Activated CD8-positive, alpha-beta memory T cell treated with anti-CD3 and anti-CD28 coated beads, Interleukin-2, amount 50 U/mL, for 24 hours (primary cell): ENCODE data around the gene GRAMD2A.

Source experiments
- DNase-seq: peaks from one replicate; pipeline ENCODE4 v3.0.0-alpha.2; 2020; ENCODE audit errors: extremely low read depth

GRAMD2A gene

DNA sequence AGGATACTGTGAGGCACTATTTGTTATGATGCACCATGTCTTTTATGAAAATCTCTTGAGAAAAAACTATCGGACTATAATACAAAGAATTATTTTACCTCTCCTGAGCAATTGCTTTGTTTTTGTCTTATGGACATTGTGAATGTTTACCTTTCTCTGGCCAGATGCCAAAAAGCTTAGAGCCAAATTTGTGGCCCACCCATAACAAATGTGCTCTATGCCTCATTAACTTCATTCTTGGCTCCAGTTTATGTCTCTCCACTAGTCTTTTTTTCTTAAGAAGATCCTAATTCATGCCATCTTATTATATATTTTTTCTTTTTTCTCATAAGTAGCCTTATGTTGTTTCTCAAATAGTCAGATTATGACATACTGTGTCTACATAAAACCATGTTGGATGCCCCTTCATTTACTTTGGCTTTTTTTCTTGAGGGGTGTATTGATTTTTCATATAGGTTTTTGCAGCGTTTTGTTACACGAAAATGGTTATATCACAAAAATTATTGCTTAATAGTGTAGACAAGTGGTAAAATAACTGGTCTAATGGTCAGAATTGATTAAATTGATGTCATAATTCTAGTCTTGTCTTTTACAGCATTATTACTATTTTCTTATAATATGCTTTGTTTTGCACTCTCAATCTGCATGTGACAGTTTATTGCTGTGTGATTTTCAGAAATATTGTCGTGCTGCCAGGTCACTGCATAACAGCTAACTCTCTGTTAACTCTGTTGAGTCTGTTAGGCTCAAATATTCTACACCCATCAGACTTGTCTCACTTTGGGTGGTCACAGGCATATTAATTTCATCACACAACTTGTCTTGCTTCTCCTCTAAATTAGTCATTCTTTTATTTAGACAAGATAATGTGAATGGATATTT is 61.2 kb downstream of the GRAMD2A start:
- no peak for DNase-seq

DNA sequence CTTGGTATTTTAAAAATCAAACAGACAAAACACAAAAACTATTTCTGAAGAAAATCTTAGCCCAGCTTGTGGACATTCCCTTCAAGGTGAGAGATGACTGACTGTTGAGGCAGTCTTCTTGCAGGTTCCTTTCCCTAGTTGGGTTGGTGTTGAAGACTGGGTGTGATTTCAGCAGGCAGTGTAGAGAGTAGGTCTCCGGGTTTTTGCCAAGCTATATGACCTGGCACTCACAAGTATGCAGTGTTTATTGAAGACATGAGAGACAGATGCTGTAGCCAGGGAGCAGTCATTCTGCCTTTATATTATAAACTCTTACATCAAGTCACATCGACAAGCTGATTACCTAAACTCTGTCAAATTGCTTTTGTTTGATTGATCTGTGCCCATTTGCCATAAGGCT is 61.9 kb downstream of the GRAMD2A start:
- no peak for DNase-seq

DNA sequence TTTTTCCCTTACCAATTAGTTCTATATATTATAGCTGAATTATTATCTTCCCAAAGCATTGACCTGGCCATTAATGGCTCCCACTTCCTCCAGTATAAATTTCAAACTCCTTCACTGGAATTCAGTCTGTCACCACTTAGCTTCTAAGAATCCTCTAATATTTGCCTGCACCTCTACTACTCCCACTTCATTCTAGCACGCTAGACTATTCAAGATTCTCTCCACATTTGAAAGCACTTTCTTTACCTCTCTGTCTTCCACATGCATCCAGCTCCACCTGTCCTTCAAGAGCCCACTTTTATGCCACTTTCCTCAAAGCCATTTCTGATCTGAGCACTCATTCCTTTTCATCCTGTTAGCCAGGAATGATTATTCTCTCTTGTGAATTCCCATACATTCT is 64.4 kb downstream of the GRAMD2A start:
- DNase-seq, result no peak

DNA sequence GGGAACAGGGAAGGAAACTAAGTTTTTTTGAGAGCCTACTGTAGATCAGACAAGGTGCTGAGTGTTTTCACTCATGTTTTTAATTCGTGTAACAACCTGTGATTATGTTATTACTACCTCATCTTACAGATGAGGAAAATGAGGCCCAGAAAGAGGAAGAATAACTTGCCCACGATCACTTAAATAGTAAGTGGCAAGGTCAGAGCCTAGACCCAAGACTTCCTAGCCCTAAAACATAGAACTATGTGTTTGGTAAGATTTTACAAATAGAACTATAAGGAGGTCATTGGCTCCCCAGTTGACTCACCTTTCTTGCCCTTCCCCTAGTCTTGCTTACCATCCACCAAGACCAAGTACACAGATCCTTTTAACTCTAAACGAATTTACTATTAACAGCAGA is 65.7 kb downstream of the GRAMD2A start:
- DNase-seq, result no peak

DNA sequence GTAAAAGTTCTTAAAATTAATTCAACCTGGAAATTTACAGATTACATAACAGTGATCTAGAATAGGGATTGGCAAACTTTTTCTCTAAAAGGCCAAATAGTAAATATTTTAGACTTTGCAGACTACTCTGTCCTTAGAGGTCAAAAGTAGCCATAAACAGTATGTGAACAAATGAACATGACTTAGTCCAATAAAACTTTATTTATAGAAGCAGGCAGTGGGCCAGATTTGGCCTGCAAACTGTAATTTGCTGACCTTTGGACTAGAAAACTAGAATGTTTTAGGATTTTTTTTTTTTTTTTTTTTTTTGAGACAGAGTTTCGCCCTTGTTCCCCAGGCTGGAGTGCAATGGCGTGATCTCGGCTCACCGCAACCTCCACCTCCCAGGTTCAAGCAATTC is 67.3 kb downstream of the GRAMD2A start:
- DNase-seq, result no peak

DNA sequence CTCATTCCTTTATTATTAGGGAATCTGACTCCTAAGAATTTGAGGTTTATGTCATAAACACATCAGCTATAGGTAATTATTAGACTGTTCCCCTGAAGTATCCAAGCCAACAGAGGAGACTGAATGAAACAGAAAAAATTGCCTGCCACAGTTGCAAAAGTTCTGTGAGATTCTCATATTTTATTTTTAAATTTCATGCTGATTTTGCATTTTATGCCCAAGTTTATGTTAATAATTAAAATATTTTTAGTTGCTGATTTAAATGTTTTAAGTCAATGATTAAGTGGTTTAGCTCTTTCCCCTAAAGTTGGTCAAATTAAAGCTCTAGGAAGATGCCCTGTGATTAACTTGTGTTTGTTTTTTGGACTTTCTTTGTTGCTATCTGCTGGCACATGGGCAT is 69.2 kb downstream of the GRAMD2A start:
- DNase-seq, result no peak

DNA sequence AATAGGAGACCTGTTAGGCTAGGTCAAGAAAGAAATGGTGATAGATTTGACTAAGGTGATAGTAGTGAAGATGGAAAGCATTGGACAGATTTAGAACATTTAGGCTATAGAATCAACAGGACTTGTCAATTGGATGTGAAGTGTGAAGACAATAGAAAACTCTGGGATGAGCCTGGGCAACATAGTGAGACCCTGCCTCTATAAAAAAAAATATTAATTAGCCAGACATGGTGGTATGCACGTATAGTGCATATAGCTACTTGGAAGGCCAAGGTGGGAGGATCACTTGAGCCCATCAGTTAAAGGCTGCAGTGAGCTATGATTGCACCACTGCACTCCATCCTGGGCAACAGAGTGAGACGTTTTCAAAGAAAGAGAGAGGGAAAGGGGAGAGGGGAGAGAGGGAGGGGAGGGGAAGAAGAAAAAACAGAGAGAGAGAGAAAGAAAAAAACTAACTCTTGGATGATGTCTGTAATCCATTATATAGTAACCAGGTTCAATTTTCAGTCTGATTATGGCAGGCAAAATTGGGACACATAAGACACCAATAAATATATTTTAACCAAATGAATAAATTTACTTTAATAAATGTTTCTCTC is 69.8 kb downstream of the GRAMD2A start:
- no peak for DNase-seq

DNA sequence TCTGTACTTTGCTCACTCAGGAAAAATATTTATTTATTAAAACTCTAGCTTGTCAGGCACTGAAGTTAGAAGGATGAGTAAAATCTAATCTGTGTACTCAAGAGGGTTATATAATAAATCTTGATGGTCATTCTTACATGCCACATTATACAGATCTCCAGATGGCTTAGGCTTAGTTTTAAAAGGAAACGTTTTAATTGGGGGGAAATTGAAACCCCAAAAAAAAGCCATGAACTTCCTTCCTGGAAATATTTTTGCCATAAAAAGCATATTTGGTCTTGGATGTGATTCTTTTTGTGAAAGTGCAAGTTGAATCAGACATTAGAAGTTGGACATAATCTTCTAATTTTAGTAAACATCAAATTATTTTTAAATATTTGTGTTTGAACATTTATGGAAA is 73.4 kb downstream of the GRAMD2A start:
- no peak for DNase-seq

DNA sequence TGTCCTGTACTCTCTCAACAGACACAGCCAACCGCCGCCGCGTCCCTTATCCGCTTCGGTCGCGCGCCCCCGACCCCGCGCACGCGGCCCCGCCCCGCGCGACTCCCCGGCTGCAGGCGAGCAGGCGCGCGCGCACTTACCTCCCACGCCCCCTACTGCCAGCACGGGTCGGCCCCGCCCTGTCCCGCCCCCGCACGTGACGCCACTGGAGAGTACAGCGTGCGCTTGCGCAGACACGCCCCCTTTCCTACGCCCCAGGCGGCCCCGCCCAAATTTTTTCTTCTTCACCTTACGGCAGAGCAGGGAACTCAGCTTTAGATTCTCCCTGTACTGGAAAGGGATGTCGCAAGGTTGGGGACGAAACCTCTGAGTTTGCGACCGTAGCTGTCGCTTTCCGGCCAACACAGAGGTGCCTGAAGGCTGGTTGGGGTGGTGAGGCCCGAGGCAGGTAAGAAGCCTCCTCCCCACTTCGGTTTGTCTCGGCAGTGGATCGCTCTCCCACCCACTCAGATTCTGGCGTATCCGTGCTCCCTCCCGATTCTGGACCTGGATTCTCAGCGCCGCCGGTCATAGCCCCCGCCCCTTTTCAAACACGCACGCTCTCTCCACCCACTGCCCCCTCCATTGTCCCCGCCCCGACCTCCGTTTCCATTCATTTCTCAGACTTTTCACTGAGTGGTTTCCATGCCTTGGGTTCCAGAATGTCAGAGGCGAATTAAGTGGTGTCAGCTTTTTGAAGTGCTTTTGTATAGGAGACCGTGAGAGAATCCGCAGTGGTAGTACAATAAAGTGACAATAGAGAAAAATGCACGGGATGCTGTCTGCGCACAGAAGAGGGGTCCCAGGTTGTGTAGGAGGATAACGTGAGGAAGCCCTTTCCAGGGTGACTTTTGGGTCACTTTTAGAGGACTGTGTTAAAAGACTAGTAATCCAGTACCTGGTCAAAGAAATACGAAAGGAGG is 79.3 kb downstream of the GRAMD2A start, which contains the start of the genes MYO9A and SENP8:
TSS of gene MYO9A (minus strand) at position 134 of the 962 bp plus-strand sequence. CDS start 71,587 bp downstream, outside the sequence.
TSS of gene SENP8 (plus strand) at position 387 of the 962 bp plus-strand sequence. CDS start 21,221 bp downstream, outside the sequence.
- peak; percentile 95 for DNase-seq

DNA sequence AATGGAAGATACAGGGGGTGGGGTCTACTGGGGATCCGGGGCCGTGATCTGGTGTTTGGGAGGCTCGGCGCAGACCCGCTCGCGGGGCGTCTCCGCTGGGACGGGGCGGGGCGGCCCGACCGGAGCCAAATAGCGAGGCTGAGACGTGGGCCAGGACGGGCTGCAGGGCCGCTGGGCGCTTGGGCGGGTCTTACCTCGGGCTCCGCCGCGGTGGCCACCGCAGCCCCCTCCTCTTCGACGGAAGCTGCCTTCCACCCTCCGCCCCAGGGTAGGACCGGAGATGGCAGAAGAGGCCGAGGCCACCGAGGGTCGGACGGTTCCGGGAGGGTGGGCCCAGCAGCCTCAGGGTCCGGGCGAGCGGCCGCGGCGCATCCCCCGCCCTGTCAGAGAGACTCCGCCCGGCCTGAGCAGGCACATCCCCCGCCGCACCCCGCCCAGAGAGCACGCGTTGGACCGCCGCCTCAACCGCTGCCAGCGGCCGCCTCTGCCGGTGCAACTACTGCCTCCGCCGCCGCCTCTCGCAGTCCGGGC is 80.0 kb downstream of the GRAMD2A start:
- peak; percentile 21 for DNase-seq

DNA sequence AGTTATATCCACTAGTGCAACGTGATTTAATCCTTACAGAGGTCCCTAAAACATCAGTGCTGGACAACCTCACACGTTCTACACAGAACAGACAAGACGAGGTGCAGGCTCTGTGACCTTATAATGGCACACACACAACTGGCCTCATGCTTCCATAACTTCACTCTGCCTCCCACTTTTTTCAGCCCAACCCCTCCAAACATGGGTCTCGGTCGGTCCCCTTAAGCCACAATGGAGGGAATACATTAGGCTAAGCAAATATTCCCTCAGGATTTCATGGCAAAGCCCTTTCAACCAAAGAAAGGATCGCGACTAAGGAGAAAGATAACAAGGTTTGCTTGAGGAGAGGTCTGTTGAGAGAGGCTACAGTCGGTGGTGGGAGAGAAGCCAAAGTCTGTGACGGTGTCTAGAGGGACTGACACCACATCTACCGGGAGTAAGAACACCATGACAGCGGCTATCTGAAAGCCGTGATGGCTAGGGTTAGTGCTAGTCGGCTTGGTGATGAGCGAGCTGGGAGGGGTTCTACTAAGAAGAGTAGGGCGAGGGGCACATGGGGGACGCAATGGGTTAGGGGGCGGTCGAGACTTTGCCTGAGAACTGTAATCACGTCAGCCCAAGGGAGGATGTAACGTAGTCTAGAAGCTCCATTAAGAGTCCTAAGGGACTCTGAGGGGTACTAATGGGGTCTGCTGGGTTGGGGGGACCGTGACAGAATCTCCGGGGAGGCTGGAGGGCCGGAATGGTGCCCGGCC is 80.7 kb downstream of the GRAMD2A start:
- peak; percentile 1 for DNase-seq

DNA sequence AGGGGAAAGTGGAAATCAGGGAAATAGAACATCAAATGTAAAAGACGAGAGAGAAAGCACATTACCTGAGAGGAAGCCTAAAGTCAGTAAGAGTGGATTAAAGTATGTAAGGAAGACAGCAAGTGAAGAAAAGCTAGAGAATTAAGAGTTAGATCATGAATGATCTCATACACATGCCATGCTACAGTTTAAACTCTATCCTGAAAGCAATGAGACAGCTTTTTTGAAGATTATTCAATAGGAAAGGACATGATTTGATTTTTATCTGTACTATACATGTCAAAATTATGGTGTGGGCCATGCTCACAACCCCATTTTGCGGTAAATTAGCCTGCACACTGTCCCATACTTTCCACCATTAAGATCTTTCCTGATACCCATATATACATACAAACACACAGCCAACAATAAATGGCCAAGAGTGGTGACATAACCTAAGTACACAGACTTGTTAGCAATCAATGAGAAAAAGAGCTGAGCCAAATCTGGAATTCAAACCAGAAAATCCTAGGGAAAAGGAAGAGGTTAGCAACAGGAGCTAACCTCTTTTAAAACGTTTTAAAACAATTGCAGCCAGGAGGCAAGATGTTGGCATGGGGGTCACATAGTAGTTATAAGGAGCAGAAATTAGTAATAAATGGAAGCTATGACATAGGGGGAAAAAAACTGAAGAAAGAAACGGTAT is 84.1 kb downstream of the GRAMD2A start:
- no peak for DNase-seq

DNA sequence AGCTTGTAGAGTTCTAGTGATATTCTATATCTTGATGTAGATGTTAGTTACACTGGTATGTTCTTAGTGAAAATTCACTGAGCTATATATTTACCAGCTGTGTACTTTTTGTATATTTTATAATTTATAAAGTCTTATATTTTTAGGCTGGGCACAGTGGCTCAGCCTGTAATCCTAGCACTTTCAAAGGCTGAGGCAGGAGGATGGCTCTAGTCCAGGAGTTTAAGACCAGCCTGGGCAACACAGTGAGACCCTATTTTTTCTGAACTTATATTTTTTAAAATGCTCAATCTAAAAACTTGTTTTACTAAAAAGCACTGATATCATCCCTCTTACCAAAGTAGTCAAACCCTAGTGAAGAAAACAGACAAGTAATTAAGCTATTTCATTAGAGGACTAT is 84.8 kb downstream of the GRAMD2A start:
- DNase-seq, result no peak

DNA sequence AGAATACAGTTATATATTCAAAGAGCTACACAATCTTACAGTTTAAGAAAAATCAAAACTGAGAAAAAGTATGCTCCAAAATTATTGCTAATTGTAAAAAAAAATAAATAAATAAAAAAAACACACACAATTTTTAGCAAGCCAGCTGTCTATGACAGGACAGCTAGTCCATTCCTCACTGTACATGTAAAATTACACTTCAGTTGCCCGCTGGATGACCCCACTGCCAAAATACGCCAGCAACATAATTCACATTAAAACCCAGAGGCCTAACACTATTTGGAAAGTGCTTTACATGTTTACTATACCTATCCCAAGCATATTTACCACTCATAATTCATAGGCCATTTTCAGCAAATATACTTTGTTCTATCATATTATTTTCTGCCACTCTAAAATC is 85.5 kb downstream of the GRAMD2A start:
- no peak for DNase-seq

DNA sequence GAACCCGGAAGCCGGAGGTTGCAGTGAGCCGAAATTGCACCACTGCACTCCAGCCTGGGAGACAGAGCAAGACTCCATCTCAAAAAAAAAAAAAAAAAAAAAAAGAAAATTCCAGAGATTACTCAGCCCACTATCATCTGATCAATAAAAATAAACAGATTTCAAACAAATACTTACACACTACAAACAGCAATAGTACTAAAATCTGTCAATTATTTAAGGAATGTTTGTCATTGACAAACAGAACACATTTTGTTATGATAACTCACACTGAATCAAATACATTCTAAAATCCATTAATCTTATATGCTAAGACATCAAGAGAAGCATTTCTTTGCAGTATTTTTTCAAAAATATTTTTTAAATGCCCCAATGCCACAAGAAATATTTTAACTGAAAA is 87.2 kb downstream of the GRAMD2A start:
- DNase-seq, result no peak
